SH-SY5Y (cell line): ENCODE data around the gene CAPS.

Source experiments
- GATA2 ChIP-seq: IDR thresholded peaks from 2 replicates; pipeline ENCODE4 v1.6.1; 2011; ENCODE audit warnings: mild to moderate bottlenecking, low read depth, low read length
- GATA3 ChIP-seq: IDR thresholded peaks from 2 replicates; pipeline ENCODE4 v1.6.1; 2011; ENCODE audit warnings: low read depth, mild to moderate bottlenecking, low read length, moderate library complexity

DNA sequence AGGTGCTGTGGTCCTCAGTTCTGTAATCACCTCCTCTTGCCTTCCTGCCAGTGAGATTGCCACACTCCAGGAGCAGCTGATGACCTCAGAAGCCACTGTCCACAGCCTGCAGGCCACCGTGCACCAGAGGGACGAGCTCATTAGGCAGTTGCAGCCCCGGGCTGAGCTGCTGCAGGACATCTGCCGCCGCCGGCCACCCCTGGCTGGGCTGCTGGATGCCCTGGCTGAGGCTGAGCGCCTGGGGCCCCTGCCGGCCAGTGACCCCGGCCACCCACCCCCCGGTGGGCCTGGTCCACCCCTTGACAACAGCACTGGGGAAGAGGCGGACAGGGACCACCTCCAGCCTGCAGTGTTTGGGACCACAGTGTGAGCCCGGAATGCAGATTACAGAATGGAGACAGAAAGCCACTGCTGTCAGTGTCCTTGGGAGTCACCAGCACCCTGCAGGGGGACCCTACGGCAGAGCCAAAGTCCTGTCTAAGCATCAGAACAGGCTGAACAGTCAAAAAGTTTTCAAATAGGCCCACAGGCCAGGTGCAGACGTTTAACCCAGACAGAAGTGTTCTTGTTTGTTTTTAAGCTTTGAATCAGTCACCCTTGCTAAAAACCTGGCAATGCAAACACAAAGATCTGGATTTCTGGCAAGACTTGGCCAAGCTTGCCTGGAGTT is 5.1 kb upstream of the CAPS start:
- TF ChIP-seq GATA2 = no peak
- no peak for TF ChIP-seq GATA3
